ENCODE measurements around the gene CDC42EP5.
"Not testable (repeated sequence)": the region's sequence is repeated elsewhere in the genome, so short reads cannot be mapped to it uniquely, and the experiment has no call there.

CDC42EP5 gene

DNA sequence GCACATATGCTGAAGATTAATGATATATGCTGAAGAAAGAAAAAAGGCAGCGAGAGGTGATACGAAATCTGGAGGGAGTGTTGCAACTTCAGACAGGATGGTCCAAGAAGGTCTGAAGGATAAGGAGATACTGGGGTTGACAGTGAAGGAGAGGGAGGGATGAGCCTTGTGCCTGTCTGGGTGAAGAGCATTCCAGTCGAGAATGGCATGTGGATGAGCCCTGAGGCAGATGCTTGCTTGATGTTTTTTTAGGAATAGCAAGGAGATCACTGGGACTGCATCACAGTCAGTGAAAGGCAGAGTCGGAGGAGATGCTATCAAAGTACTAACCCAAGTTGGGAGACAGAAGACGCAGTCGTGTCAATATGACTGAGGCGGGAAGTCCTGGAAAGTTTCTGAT is 16.2 kb upstream of the CDC42EP5 start:
- no peak for DNase-seq

DNA sequence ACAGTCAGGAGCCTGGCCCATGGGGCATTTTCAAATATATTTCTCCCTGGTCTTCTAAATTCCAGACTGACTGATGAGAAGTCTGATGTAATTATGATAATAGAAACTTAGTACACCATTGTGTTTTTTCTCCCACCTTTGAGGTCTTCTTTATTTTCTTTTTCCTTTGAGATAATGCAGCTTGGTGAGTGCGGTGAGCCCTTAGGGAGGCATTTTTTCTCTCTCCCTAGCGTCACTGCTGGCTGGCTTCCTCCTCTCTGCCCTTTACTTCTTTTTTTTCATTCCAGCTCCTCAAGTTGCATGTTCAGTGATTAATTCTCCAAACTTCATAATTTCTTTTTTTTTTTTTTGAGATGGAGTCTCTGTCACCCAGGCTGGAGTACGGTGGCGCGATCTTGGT is 12.8 kb upstream of the CDC42EP5 start:
- no peak for DNase-seq

DNA sequence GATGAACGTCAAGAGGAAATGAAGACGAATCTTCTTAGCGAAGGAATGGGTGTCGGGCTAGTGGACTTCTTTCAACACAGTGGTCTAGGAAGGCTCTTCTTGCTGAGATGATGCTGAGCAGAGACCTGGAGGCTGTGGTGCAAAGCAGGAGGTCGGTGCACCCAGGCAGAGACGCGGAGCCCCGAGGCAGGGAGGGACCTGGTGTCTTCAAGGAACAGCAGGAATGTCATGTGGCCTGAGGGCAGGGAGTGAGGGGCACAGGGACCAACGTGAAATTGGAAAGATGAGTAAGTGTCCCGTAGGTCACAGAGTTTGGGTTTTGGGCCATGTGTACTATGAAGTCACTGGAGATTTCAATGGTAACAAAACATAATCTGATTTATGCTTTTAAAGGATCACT is 11.4 kb upstream of the CDC42EP5 start:
- no peak for DNase-seq

DNA sequence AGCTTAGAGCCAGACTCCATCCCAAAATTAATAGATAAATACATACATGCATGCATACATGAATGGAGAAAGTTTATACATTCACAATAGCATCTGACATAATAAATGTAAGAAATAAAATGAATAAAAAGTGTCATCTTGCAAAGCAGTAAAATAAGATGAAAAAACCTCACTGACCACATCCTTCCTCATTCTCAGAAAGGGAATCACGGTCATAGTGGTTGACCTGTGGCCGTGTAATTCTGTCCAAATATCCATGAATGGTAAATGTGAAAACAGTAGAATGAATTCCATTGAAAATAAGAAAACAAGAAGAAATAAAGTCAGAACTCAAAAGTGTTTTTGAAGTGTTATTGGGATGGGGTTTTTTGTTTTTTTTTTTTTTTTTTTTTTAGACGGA is 9.8 kb upstream of the CDC42EP5 start:
- no peak for DNase-seq

DNA sequence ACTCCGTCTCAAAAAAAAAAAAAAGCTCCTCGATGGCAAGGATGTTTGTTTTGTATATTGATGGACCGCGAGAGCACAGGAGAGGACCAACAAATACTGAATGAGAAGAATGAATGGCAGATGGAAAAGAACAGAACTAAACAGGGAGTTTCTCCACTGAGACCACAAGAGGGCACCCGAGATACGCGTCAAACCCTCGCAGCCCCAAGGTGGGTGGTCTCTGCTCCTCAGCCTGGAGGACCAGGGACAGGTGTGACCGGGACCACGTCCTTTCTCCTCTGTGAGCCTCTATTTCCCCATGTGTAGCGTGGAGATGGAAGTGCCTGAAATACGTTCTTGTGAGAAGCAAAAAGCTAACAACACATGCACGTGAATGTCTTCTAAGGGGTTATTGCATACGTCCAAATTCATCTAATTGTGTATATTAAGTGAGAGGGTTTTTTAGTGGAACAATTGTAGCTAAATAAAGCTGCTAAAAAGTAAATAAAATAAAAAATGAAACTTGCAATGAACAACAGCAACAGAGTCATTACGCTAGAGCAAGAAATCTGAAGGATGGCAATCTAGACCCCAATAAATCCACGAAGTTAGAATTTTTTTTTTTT is 8.3 kb upstream of the CDC42EP5 start:
- peak; percentile 51 for DNase-seq

DNA sequence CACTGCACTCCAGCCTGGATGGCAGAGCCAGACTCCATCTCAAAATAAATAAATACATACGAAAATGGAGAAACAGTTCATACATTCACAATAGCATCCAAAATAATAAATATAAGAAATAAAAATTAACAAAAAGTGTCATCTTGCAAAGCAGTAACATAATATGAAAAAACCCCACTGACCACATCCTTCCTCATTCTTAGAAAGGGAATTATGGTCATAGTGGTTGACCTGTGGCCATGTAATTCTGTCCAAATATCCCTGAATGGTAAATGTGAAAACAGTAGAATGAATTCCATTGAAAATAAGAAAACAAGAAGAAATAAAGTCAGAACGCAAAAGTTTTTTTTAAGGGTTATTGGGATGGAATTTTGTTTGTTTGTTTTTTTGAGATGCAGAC is 7.0 kb upstream of the CDC42EP5 start:
- no peak for DNase-seq

DNA sequence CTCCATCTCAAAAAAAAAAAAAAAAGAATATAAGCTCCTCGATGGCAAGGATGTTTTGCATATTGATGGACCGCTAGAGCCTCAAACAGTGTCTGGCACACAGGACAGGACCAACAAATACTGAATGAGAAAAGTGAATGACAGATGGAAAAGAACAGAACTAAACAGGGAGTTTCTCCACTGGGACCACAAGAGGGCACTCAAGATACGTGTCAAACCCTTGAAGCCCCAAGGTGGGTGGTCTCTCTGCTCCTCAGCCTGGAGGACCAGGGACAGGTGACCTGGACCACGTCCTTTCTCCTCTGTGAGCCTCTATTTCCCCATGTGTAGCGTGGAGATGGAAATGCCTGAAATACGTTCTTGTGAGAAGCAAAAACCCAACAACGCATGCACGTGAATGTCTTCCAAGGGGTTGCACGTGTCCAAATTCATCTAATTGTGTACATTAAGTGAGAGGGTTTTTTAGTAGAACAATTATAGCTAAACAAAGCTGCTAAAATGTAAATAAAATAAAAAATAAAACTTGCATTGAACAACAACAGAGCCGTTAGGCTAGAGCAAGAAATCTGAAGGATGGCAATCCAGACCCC is 5.7 kb upstream of the CDC42EP5 start:
- DNase-seq, result peak; percentile 28

DNA sequence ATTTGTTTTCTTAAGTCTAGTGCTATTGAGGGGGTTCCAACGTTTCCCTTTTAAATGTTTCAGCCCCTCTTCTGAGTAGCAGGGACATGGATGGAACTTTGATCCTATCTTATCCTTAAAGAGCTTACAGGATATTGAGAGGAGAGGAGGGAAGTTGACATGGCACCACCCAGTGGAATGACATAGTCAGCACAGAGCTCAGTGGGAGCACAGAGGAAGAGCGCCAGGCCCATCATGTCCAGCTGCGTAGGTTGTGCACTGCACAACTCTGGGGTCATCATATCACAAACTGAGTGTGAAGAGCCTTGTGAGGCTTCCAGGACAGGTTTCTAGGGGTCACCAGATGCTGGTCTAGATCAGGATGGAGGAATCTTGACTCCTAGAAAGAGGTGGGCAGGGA is 4.6 kb upstream of the CDC42EP5 start:
- DNase-seq, result no peak

DNA sequence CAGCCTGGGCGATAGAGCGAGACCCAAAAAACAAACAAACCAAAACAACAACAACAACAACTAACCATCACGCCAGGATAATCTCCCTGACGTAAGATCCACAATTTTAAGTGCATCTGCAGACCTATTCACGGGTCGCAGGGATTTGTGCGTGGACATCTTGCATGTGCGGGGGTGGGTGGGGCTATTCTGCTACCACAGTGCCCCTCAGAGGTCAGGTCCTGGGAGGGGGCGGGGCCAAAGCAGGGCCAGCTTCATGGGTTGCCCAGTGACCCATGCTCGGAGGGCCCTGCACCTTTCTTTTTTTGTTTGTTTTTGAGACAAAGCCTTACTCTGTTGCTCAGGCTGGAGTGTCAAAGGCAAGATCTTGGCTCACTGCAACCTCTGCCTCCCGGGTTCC is 2.6 kb upstream of the CDC42EP5 start:
- no peak for DNase-seq

DNA sequence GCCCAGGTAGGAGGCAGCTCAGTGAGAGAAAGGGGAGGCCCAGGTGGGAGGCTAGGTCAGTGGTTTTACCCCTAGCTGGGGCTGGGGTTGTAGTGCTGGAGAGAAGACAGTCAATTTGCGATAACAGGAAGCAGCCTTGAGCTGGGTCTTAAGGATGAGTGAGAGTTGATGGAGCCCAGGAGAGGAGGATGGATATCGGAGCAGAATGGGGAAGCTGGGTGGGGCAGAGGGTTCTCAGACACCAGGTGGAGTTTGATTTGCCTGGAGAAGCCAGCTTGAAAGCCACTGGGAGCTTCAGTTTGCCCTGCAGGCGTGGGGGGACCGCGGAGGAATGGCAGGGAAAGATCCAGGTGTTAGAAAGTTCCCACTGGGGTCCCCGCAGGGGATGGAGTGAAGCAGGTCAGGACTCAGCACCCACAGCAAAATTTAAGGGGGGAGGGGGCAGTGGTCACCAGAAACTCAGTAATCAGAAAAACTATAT is 836 bp upstream of the CDC42EP5 start:
- DNase-seq, result no peak

DNA sequence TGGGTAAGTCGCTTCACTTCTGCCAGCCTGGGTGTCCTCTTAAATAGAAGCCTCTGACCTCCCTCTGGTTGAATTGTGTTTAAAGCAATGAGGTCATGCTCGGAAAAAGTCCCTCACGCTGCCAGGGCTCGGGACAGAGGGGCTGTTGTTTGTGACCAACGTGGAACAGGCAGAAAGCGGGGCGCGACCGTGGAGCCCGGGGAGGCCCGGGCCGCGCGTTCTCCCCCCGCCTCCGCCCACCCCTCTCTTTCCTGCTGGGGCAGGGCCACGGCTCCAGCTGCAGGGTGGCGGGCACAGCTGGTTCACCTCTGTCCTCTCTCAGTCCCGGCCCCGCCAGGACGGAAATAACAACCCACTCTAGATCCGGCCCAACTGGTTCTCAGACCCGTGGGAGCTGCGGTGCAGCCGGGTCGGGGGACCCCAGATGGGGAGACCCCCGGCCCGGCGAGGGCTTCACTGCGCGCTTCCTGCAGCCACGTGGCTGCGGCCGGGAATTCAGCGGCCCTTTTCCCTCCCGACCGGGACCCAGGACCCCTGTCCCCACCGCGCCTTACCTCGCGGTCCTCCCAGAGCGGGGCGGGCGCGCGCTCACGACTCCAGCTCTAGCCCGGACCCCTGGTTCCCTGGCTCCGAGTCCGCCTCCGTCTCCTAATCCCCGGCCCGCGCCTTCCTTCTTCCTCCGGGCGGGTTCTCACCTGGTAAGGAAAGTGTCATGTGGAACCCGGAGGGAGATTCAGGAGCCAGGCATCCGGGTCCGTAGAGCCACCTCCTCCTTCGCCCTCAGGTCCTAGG is 1.9 kb downstream of the CDC42EP5 start:
- no peak for DNase-seq

DNA sequence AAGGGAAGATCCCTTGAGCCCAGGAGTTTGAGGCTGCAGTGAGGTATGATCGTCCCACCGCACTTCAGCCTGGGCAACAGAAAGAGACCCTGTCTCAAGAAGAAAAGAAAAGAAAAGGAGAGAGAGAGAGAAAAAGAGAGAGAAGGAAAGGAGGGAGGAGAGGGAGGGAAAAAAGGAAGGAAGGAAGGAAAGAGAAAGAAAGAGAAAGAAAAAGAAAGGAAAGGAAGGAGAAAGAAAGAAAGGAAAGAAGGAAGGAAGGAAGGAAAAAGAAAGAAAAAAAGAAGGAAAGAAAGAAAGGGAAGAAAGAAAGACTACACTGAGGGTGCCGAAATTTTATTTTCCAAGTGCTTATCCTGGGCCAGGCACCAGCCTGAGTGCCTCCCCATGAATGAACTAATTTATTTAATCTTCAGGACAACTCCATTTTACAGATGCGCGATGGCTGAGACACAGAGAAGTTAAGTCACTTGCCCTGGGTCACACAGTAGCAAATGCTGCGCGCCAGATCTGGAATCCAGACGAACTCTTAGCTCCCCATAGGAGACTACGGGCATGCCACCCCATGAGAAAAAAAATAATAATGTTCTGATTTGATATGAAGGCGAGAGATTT is 2.7 kb downstream of the CDC42EP5 start:
- DNase-seq, result no peak

DNA sequence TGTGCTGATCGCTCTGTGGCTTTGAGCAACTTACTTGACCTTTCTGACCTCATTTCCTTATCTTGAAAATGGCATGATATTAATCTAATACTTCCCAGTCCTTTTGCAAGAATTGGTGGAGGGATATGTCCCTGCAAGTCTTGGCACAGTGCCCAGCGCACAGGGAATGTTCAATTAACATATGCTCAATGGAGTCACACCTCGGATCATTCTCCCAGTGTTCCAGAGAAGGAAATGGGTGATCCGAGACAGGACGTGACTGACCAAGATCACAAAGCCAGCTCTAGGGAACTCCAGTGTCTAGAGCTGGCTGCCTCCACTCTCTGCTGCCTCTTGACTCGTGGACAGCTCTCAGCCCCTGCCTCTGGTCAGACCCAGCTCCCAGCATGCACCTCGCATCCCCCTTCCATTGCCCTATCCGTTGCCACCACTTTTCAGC is 3.6 kb downstream of the CDC42EP5 start:
- DNase-seq, result no peak

DNA sequence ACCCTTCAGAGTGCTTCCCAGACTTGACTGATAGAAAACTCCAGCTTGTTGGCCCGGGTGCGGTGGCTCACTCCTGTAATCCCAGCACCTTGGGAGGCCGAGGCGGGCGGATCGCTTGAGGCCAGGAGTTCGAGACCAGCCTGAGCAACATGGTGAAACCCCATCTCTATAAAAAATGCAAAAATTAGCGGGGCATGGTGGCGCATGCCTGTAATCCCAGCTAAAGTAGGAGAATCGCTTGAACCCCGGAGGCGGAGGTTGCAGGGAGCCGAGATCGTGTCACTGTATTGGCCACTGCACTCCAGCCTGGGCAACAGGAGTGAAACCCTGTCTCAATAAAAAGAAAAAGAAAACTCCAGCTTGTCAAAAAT is 7.0 kb downstream of the CDC42EP5 start:
- not testable (repeated sequence) for DNase-seq

DNA sequence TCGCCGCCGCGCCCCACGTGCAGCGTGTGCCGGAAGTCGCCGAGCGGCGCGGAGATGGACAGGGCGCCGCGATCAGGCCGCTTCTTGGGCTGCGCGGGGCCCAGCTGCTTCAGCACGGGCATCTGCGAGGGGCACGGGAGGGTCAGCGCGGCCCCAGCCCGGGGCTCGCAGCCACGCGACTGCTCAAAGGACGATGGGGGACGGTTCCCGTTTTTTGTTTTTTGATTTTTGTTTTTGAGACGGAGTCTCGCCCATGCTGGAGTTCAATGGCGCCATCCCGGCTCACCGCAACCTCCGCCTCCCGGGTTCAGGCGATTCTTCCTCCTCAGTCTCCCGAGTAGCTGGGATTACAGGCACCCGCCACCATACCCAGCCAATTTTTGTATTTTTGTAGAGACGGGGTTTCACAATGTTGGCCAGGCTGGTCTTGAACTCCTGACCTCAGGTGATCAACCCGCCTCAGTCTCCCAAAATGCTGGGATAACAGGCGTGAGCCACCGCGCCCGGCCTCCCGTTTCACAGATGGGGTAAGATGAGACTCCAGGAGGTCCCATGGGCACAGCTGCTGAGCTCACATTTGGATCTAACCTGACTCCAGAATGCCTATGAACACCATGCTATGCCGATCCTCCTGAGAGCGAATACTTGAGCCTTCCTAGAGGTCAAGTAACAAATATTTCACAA is 7.5 kb downstream of the CDC42EP5 start:
- DNase-seq, result no peak

DNA sequence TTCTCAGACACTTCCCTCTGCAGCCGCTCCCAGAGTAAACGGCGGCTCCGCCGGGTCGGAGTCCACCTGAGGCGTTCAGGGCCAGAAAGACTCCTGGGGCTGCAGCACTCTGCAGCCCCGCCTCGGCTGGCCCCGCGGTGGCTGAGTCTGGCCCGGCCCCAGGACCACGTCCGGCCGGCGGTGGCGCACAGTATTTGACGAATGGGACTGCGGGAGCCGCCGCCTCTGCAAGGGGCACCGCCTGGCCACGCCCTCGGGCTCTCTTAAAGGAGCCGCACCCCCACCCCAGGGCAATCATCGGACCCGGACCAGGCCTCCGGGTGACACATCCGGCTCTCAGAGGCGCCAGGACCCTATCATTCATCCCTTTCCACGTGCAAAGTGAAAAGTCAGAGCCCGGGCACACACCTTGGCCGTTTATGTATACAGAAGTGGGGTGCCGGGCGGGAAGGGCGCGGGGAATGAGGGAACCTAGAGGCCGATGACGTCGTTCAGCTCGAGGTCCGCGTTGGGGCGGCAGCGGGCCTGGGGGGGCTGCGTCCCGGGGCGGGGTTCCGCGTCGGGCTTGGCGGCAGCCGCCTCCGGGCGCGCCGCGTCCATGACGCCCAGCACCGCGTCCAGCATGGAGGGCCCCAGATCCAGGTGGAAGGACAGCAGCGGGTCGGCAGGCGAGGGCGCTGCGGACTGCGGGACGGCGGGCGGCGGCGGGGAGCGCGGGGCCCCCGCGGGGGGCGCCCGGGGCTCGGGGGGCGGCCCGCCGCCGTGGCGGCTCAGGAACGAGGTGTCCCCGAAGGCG is 8.3 kb downstream of the CDC42EP5 start:
- DNase-seq, result peak; percentile 78

DNA sequence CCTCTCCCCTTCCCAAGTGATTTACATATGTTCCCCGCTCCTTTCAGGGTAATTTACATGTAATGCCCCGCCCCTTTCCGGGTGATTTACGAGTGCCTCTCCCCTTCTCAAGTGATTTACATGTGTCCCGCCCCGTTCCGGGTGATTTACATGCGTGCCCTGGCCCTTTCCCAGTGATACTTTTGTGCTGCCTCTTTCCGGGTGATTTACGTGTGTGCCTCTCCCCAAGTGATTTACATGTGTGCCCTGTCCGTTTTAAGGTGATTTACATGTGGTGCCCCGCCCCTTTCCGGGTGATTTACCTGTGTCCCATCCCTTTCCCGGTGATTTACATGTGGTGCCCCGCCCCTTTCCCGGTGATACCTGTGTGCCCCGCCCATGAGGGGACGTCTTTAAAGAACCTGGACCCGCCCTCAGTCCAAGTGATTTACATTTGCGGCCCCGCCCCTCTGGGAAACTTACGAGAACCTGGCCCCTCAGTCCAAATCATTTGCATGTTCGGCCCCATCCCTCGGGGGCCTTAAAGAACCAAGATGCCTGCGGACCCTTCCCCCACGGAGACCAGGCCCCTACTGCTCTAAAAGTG is 9.0 kb downstream of the CDC42EP5 start:
- peak; percentile 82 for DNase-seq

DNA sequence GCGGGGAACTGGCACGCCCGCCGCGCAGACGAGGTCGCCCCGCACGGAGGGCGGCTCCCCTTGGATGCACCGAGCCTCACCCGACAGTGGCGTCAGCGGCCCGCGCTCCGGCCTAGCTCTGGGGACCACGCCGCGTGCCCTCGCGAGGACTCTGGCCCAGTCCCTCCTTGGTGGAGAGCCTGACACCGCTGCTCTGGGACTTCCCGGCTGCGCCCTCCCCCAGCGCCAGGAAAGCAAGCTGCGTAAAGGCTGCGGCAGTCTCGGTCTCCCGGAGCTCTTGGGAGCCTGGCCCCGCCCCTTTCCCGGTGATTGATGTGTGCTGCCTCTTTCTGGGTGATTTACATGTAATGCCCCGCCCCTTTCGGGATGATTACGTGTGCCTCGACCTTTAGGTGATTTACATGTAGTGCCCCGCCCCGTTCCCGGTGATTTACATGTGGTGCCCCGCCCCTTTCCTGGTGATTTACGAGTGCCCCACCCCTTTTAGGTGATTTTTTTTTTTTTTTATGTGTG is 9.5 kb downstream of the CDC42EP5 start, which contains the start of gene LENG9:
Gene LENG9 (minus strand): TSS at position 248 of the 513 bp plus-strand sequence. CDS start 252 bp downstream, outside the sequence.
- peak; percentile 93 for DNase-seq

DNA sequence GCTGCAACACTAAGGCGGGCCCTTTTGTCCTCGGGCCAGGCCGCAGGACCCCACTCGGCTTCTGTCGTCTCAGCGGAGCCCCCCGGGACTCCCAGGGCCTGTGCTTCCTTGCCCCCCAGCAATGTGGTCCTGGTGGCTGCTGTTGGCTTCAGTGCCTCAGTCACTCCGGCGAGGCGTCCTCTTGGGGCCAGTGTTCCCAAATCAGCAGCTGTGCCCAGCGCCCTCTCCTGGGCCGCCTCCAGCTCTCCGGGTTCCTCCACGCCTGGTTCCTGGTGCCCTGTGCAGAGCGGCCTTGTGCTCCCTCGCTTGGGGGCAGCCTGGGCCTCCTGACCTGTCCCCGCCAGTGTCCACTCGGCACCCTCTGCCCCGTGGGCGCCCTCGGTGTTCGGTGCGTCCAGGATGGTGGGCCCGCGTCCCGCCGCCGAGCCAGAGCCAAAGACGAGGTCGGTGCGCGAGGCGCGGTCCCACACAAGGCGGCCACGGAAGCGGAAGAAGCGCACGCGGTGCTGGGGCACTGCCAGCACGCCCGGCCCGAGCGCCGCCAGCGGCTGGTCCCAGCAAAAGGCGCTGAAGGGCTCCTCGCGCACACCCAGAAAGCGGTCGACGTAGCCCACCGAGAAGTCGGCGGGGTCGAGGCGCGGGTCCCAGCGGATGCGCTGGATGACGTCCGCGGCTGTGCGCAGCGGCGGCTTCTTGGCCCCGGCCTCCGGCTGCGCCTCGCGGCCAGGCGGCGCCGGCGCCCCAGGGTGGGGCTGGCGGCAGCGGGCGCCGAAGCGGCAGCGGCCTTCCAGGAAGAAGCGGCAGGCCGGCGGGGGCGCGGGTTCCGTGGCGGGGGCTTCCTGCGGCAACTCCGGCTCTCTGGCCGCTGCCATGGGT is 10.2 kb downstream of the CDC42EP5 start:
- DNase-seq, result peak; percentile 71

DNA sequence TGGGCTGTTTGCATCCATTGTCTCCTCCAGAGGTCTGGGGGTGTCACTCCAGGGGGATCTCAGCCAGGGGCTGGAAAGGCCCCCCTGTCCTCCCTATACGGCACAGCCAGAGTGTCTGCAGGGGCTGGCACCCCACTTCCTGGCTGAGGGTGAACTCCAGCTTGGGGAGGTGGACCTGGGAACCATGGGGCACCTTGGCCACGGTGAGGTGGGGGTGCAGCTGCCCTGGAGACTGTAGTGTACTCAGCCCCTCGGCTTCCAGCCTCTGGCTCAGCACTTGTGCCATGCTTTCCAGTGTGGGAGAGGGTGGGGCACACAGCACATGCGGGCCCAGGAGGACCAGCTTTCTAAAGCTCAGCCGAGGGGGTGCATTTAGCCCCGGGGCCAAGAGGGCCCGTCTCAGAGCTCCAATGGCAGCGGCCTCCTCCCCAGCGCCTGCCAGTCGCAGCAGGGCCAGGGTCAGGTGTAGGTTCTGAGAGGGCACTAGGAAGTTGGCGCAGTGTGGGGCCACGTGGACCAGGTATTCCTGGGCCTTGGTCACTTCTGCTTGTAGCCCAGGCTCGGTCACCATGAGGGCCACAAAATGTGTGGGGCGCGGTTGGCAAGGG is 10.9 kb downstream of the CDC42EP5 start:
- no peak for DNase-seq

Data from CD4-positive, alpha-beta T cell treated with Interleukin-6 for 4 hours (primary cell).